GM04503 (cell line): ENCODE data around the gene LTV1.
"Not testable (repeated sequence)": the region's sequence is repeated elsewhere in the genome, so short reads cannot be mapped to it uniquely, and the experiment has no call there.

ENCODE experiments used
- DNase-seq: peaks from one replicate; pipeline ENCODE4 v3.0.0-alpha.2; 2012; ENCODE audit warnings: low read depth

LTV1 gene, protein sequence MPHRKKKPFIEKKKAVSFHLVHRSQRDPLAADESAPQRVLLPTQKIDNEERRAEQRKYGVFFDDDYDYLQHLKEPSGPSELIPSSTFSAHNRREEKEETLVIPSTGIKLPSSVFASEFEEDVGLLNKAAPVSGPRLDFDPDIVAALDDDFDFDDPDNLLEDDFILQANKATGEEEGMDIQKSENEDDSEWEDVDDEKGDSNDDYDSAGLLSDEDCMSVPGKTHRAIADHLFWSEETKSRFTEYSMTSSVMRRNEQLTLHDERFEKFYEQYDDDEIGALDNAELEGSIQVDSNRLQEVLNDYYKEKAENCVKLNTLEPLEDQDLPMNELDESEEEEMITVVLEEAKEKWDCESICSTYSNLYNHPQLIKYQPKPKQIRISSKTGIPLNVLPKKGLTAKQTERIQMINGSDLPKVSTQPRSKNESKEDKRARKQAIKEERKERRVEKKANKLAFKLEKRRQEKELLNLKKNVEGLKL

DNA sequence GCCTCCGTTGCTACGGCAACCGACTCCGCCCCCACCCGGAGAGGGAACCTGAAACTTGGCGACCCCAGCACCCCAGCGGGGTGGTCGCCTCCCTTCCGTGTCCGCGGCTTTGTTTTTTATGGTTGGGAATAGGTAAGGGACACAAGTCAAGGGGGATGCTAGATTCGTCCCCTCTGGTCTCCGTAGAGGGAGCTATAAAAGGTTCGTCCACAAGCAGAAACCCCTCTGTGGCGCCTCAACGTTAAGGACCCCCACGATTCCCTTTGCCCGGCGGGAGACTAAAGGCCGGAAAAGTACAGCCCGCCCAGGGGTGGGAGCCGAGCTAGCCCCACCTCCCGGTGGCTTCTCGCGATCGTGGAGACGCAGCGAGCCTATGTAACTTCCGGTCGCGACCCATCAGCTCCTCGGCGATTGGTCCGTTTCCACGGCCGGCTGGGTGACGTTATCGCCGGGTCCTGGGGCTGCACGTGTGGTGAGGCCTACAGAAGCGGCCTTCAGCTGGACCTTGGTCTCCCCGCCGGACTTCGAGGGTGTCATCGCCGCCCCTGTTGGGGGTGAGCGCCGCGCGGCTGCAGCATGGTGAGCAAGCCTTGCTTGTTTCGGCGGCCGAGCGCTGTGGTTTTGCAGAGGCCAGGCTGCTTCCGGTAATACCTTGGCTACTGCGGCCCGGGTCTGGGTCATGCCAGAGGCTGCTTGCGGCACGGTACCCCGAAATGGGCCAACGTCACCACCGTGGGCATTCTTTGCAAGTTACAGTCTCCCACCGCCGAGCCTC, at the start of gene LTV1:
TSS of gene LTV1 (plus strand) at position 437 of the 775 bp plus-strand sequence. CDS start at position 577, 140 bp downstream.
- DNase-seq = peak; percentile 71

DNA sequence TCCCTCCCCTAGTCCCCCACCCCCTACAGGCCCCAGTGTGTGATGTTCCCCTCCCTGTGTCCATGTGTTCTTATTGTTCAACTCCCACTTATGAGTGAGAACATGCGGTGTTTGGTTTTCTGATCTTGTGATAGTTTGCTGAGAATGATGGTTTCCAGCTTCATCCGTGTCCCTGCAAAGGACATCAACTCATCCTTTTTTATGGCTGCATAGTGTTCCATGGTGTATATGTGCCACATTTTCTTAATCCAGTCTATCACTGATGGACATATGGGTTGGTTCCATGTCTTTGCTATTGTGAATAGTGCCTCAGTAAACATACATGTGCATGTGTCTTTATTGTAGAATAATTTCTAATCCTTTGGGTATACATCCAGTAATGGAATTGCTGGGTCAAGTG, 46.6 kb upstream of the LTV1 start:
- not testable (repeated sequence) for DNase-seq

DNA sequence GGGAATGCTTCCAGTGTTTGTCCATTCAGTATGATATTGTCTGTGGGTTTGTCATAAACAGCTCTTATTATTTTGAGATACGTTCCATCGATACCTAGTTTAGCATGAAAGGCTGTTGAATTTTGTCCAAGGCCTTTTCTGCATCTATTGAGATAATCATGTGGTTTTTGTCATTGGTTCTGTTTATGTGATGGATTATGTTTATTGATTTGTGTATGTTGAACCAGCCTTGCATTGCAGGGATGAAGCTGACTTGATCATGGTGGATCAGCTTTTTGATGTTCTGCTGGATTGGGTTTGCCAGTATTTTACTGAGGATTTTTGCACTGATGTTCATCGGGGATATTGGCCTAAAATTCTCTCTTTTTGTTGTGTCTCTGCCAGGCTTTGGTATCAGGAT, 44.7 kb upstream of the LTV1 start:
- DNase-seq = not testable (repeated sequence)

DNA sequence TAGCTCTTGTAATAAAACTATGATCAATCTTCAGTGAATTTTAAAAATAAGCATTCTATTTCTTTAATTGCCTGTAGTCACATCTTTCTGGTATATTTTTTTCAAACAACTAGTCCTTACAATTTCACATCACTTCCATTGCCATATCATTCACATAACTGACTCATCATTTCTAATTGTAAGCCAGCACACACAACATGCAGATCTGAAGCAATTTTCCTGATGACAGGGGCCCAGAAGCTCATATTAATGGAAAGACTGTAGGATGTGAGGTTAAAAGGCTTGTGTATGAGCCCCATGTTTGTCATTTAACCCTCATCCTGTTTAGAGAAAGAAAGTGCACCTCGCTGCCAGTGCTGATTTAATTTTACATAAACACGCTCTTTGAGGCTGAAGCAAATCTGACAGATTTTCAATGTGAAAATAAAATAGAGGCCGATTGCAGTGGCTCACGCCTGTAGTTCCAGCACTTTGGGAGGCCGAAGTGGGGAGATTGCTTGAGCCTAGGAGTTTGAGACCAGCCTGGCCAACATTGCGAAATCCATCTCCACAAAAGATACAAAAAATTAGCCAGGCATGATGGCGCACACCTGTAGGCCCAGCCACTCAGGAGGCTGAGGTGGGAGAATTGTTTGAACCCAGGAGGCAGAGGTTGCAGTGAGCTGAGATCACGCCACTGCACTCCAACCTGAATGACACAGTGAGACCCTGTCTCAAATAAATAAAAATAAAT, 40.1 kb upstream of the LTV1 start:
- DNase-seq = no peak

DNA sequence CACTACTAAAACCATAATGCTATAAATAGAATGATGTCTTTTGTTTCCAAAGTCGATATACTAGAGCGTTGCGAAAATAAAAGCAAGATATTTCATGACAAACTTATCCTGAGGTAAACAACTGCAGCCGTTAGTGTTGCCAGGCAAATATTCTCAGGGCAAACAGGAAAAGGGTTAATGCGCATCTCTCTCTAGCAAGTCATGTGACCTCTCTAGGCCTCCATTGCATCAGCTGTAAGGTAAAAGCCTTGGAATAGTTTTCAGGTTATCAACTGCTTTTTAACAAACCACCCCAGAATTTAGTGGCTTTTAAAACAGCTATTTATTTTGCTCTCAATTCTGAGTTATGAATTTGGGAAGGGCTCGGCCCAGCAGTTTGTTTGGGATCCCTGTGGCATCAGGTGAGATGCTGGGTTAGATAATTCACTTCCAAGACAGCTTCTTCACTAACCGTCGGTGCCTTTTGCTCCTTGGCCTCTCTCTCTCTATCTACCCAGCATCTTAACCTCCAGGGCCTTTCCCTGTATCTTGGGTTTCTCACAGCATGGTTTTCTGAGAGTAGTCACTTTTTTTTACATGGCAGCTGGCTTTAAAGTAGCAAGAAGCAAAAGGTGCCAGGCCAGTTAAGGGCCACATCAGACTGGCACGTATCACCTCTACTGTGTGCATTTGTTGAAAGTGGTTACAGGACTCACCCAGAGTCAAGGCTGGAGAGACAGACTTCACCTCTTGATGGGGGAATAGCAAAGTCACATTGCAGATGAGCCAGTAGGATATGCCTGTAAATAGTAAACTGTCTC, 39.2 kb upstream of the LTV1 start:
- DNase-seq = no peak

DNA sequence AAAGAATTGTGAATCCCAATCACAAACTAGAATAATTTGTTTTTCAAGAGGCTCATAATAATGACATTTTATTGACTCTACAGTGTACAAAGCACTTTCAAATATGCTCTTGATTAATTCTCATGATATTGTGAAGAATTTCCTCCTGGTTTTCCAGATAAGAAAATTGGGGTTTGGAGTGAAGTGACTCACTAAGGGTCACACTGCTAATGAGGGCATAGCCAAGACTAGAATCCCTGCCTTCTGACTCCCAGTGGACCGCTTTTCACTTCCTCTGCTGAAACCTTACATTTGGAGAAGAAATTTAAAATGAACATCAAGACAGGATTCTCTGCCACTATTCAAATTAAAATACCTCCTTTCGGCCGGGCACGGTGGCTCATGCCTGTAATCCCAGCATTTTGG, 38.3 kb upstream of the LTV1 start:
- no peak for DNase-seq

DNA sequence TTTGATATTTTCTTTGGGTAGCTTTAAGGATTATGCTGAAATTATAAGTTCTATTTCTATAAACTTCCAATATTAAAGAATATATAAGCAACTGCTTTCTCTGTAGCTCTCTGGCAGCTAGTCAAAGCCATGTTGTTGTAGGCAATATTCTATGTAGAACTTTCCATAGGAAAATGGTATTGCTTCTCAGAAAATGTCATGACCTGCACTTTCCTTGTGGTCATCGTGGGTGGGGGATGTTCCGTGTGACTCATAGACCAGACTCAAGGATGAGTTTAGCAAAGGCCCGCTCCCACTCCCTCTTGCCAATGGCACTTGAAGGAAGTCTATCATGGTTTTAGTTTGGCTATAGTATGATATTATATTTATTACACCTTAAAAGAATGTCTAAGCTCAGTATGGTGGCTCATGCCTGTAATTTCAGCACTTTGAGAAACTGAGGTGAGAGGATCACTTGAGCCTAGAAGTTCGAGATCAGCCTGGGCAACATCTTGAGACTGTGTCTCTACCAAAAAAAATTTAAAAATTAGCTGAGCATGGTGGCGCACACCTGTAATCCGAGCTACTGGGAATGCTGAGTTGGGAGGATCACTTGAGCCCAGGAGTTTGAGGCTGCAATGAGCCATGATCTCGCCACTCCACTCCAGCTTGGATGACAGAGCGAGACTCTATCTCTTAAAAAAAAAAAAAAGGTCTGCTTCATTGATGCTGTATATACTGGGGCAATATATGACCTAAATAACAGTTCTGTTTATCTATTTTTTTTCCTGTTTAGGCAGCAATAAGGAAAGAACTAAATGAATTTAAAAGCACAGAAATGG, 36.6 kb upstream of the LTV1 start:
- no peak for DNase-seq

DNA sequence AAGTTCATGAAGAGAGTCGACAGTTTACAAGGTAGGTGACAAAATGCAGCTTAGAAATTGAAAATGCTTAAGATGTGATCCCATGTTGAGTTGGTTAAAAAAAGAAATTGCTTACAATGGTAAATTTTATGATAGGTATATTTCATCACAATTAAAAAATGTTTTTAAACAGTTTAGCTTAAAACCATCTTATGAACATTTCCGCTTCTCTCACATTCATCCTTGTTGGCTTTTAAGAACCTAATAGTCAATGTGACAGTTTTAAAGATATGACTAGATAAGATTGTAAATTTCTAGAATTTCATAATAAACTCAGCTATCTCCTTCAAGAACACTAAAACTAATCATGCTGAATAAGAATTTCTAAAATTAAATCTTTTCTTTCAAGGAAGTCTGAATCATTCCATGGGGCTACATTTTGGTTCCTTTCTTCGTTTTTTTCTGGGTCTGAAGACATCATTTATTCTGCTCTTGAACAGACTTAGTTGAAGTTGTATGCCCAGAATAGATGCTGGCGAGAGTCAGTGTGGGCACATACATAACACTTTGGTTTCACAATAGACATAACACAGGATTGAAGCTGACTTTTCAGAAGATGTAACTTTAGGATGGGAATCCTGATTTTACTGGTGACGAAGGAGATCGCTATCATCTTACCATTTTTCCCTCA, 35.9 kb upstream of the LTV1 start:
- DNase-seq = no peak

DNA sequence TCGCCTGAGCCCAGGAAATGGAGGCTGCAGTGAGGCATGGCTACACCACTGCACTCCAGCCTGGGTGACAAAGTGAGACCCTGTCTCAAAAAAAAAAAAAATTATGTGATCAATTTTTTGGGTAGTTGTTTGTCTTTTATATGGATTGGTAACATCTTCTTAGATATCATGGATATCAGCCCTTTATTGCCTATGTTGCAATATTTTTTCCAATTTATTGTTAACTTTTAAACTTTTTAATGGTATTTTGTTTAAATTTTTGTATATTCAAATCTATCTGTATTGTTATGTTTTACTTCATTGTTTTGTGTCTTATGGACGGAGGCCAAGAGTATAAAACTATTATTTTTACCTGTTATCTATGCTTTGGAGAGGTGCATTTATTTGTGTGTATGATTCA, 32.4 kb upstream of the LTV1 start:
- DNase-seq = no peak

DNA sequence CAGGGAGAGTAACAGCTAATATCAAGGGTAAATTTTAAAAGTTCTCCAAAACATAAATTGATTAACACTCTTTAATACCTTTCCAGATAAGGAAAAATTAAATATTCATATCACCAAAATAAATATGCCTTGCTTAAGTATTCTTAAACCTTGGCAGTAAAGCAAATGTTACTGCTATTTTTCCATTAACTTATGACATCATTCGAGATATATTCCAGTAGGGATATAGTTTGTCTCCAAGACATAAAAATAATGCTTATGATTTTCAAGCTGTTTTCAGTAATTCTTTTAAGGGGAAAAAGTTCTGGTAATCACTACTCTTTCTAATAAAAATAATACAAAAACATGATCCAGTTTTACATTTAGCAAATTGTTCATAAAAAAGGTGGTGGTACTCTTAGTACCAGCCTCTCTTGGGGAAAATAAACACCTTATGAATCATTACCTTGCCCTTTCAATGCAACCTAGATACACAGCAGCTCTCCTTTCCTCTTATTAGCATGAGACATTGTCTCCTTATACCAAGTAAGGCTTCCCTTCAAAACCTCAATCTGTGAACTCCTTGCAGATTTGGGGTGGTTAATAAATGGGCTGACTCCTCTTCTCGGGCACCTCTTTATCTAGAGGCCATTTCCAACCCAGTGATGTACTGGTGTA, 31.5 kb upstream of the LTV1 start:
- DNase-seq = no peak

DNA sequence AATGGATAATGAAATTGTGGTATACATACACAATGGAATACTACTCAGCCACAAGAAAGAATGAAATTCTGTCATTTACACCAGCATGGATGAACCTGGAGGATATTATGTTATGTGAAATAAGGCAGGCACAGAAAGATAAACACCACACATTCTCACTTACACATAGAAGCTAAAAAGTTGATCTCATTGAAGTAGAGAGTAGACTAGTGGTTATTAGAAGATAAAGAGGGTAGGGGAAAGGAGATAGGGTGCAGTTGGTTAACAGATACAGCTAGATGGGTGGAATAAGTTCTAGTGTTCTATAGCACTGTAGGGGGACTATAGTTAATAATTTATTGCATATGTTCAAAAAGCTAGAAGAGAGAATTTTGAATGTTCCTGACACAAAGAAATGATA, 25.5 kb upstream of the LTV1 start:
- no peak for DNase-seq

DNA sequence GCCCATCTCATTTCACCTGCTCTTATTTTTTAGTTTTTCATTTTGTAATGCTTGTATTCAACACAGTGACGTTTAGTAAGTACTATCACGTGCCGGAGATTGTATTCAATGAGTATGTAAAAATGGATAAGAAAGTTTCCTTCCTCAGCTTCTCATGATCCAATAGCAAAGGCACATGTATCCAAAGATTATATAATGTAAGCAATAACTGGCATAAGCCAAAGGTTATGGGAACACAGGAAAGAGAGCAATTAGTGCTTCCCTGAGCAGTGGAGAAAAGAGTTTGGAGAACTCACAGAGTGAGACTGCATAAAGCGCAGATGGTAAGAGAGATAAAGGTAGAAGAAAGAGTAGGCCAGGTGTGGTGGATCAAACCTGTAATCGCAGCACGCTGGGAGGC, 21.8 kb upstream of the LTV1 start:
- DNase-seq = no peak

DNA sequence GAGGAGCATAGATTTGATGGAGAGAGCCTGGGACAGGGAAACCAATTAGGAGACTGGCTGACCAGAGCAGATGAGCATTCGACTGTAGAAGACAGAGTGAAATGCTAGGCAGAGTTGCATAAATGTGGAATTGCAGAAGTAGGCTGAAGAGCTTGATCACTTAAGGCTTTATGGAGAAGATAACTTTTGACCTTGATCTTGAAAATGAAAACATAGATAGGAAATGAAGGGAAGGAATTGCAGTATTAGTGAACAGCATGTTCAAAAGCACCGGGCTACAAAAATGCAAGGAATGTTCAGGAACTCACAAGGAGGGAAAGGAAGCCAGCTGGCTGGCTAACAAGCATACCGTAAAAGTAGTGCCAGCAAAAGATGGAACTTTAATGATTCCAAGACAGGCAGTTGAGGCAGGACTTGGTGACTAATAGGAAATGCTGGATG, 20.5 kb upstream of the LTV1 start:
- DNase-seq = peak; percentile 34

DNA sequence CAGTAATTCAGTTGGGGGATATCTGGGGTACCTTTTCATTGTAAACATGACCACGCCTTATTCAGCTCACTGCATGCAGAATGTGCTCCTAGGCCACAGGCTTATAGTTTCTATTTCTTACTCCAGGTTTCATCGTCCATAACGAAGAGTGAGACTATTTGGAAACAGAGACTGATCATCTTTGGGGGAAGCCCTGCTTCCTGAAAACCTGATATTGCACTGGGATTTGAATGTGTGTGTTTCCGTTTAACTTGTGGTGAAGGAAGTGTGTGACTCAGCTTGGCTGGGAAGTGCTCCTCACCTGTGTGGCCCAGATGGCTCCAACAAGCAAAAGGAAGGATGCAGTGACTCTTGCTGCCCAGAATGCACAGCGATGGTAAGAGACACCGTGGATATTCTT, 19.6 kb upstream of the LTV1 start:
- DNase-seq = no peak

DNA sequence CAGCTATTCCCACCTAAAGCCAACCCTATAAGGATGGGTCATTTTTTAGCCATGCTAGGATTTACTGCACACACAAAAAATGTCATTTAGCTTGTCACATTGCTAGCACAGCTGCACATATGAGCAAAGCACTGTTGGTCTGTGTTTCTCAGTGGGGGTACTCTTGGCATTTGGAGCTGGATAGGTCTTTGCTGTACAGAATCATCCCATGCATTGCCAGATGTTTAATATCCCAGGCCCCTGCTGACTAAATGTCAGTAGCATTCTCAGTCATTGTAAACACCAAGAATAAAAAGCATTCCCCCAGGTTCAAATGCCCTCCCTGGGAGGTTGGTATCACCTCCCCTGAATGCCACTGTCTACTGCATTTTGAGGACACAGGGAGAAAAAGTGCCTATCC, 14.6 kb upstream of the LTV1 start:
- DNase-seq = no peak

DNA sequence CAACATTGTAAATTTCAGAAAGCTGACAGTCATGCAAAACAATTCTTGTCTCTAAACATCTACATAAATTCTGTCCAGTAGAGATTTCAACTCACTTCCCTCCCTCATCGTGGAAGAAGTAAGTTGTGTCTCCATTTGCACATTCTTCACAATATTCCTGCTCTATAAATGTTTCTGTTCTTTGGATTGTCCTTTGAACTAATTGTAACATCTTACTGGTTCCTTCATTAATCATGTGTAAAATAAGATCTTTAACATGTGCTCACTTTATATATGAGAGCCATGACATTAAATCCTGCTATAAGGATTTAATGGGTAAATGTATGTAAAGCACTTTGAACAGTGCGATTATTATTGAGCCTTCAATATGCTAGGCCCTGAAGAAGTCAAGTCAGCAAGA, 7.0 kb upstream of the LTV1 start:
- no peak for DNase-seq

DNA sequence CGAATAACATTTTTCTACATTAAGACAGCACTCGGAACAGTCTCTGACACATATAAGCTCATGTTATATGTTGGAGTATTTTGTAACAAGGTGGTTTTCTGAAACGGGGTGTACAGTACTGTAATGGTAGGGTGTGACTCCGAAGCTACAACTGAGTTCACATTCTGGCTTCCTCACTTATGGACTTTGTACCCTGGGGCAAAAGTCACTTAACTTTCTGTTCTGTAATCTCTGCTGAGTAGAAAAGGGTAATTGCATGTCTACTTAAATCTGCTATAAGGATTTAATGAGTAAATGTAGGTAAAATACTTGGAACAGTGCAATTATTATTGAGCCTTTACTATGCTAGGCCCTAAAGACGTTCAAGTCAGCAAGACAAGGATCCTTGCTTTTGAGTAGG, 4.7 kb upstream of the LTV1 start:
- DNase-seq = no peak

DNA sequence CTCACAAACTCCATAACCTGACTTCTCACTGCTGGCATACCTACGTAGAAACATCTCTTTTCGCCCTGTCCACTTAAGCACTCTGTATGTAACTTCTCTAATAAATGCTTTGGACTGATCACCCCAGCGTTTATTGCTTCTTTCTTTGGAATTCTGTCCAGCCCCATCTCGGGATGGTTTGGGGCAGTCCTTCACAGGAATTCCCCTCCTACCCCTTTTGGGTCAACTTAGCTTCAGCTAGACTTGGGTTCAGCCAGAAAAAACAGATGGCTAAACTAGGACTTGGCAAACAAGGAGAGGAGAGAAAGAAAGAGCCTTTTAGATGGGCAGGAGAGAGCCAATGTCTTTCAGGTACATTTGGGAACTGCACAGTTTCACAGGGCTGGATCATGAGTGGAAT, 3.9 kb upstream of the LTV1 start:
- no peak for DNase-seq

DNA sequence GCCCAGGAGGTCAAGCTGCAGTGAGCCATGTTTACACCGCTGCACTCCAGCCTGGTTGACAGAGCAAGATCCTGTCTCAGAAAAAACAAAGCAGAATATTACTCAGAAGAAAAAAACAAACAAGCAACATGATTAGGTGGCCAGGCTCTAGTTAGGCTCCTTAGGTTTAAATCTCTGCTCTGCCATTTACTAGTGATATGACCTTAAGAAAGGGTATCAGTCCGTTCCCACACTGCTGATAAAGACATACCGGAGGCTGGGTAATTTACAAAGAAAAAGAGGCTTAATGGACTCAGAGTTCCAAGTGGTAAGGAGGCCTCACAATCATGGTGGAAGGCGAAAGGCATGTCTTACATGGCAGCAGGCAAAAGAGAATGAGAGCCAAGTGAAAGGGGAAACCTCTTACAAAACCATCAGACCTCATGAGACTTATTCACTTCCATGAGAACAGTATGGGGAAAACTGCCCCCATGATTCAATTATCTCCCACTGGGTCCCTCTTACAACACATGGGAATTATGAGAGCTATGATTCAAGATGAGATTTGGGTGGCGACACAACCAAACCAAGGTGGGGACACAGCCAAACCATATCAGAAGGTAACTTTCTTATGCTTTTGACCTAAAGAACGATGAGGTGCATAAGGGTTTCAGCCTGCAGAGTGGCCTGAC, 2.4 kb upstream of the LTV1 start:
- DNase-seq = no peak
